Measurements from ENCODE around the gene HSD17B4.

HSD17B4 gene

DNA sequence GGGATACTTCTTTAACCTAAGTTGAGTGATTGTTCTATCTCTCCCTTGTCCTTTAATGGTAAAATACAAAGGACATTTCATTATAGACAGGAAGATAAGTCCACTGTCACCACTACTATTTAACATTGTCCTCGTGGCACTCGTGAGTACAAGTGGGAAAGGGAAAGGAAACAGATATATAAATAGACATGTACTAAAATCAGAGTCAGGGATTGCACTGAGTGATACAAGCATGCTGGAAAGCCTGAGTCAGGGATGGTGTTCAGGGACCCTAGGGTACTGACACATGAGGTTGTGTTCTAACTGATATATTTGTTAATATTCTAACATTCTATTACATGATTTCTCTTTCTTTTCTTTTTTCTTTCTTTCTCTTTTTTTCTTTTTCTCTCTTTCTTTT is 102.3 kb downstream of the HSD17B4 start:
- H3K9me3 ChIP-seq (ENCODE audit: low read length), result no peaks in the 10 kb centered on the region
- H3K9ac ChIP-seq (ENCODE audit: low read length), result no peak overlapping the region
- H3K27me3 ChIP-seq (ENCODE audit: control insufficient read depth in 1 of 2, insufficient read depth in 2 of 2, low read length in 2 of 2), result no peaks in the 10 kb centered on the region
- no peak overlapping the region for H3K27ac ChIP-seq (ENCODE audit: low read depth, low read length)
- no peaks in the 10 kb centered on the region for H3K36me3 ChIP-seq (ENCODE audit: insufficient read depth, low read length)
- no peak overlapping the region for H3K4me3 ChIP-seq (ENCODE audit: low read depth in 1 of 2, low read length in 2 of 2)
- no peaks in the 10 kb centered on the region for H3K4me1 ChIP-seq (ENCODE audit: insufficient read depth, low read length)

DNA sequence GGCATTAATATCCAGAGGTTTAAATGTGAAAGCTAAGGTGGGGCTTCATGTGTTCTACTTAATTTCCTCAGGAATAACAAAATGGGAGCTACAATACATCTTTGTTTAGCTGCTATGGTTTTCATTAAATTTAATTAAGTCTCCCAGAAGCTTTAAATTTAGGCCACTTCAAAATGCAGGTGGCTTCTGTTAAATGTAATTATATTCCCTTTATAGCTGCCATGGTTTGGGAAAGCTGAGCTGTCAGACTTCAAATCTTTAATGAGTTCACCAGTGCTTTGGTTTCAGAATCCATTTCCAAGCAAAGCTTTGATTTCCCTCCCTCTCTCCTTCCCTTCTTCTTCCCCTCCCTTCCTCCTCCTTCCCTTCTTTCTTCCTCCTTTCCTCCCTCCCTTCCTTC is 118.6 kb downstream of the HSD17B4 start:
- Histone ChIP-seq H3K27ac (ENCODE audit: low read depth, low read length) (no peak overlapping the region), H3K36me3 (ENCODE audit: insufficient read depth, low read length) (no peaks in the 10 kb centered on the region), H3K27me3 (ENCODE audit: control insufficient read depth in 1 of 2, insufficient read depth in 2 of 2, low read length in 2 of 2) (no peaks in the 10 kb centered on the region), H3K9ac (ENCODE audit: low read length) (no peak overlapping the region), H3K4me3 (ENCODE audit: low read depth in 1 of 2, low read length in 2 of 2) (no peak overlapping the region), H3K4me1 (ENCODE audit: insufficient read depth, low read length) (no peaks in the 10 kb centered on the region), H3K9me3 (ENCODE audit: low read length) (no peaks in the 10 kb centered on the region)

DNA sequence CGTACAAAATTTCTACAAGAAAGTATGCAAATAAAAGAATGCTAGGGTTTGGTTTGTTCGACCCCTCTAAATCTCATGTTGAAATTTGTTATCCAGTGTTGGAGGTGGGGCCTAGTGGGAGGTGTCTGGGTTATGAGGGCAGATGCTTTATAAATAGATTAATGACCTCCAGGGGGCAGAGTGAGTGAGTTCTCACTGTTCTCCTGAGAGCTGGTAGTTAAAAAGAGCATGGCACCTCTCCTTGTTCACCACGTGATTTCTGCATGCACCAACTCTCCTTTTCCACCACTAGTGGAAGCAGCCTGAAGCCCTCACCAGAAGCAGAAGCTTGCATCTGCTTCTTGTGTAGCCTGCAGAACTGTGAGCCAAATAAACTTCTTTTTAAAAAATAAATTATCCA is 126.6 kb downstream of the HSD17B4 start:
- Histone ChIP-seq H3K27ac (ENCODE audit: low read depth, low read length) (no peak overlapping the region), H3K4me3 (ENCODE audit: low read depth in 1 of 2, low read length in 2 of 2) (no peak overlapping the region), H3K27me3 (ENCODE audit: control insufficient read depth in 1 of 2, insufficient read depth in 2 of 2, low read length in 2 of 2) (no peaks in the 10 kb centered on the region), H3K9ac (ENCODE audit: low read length) (no peak overlapping the region), H3K9me3 (ENCODE audit: low read length) (no peaks in the 10 kb centered on the region), H3K4me1 (ENCODE audit: insufficient read depth, low read length) (no peaks in the 10 kb centered on the region), H3K36me3 (ENCODE audit: insufficient read depth, low read length) (no peaks in the 10 kb centered on the region)

DNA sequence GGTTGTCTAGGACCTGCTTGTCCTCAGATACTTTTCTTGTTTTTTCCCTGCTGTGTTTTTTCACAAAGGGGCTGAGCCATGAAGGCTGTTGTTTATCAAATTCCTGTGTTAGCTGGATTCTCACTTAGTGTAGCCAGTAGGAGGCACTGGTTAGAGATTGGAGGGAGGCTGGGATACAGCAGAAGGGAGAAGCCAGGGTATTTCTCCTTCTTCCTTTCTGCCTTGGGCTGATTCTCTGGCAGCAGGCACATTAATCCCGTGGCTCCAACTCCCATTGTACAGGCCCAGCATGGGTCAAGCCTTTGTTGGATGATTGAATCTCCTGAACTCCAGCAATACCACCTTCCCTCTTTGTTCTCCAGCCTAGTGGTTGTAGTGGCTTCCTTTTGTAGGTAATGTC is 130.7 kb downstream of the HSD17B4 start:
- Histone ChIP-seq H3K4me1 (ENCODE audit: insufficient read depth, low read length) (no peaks in the 10 kb centered on the region), H3K4me3 (ENCODE audit: low read depth in 1 of 2, low read length in 2 of 2) (no peak overlapping the region), H3K9ac (ENCODE audit: low read length) (no peak overlapping the region), H3K27me3 (ENCODE audit: control insufficient read depth in 1 of 2, insufficient read depth in 2 of 2, low read length in 2 of 2) (no peaks in the 10 kb centered on the region), H3K9me3 (ENCODE audit: low read length) (no peaks in the 10 kb centered on the region), H3K36me3 (ENCODE audit: insufficient read depth, low read length) (no peaks in the 10 kb centered on the region), H3K27ac (ENCODE audit: low read depth, low read length) (no peak overlapping the region)

DNA sequence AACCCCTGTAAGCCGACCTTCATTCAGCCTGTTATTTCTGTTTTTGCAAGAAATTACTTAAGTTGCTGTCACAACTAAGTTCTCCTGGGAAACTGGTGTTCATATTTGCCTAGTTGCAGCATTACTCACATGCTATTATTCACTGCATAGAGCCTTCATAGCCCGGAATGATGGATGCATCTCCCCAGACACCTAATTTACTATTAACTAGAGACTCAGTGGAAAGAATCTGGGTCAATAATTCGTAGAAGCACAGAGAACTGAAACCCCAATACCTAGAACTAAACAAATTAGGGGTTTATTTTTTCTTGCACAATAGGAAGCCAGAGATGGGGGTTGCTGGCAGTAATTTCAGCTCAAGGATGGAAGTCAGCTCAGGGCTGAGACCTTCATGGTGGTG is 131.4 kb downstream of the HSD17B4 start:
- H3K36me3 ChIP-seq (ENCODE audit: insufficient read depth, low read length), result no peaks in the 10 kb centered on the region
- H3K27me3 ChIP-seq (ENCODE audit: control insufficient read depth in 1 of 2, insufficient read depth in 2 of 2, low read length in 2 of 2), result no peaks in the 10 kb centered on the region
- H3K9me3 ChIP-seq (ENCODE audit: low read length), result no peaks in the 10 kb centered on the region
- H3K4me3 ChIP-seq (ENCODE audit: low read depth in 1 of 2, low read length in 2 of 2), result no peak overlapping the region
- H3K4me1 ChIP-seq (ENCODE audit: insufficient read depth, low read length), result no peaks in the 10 kb centered on the region
- H3K27ac ChIP-seq (ENCODE audit: low read depth, low read length), result no peak overlapping the region
- H3K9ac ChIP-seq (ENCODE audit: low read length), result no peak overlapping the region

Data from muscle layer of colon (tissue), 2 donors.